Measurements from ENCODE around the gene SLC25A45.

The SLC25A45 gene

DNA sequence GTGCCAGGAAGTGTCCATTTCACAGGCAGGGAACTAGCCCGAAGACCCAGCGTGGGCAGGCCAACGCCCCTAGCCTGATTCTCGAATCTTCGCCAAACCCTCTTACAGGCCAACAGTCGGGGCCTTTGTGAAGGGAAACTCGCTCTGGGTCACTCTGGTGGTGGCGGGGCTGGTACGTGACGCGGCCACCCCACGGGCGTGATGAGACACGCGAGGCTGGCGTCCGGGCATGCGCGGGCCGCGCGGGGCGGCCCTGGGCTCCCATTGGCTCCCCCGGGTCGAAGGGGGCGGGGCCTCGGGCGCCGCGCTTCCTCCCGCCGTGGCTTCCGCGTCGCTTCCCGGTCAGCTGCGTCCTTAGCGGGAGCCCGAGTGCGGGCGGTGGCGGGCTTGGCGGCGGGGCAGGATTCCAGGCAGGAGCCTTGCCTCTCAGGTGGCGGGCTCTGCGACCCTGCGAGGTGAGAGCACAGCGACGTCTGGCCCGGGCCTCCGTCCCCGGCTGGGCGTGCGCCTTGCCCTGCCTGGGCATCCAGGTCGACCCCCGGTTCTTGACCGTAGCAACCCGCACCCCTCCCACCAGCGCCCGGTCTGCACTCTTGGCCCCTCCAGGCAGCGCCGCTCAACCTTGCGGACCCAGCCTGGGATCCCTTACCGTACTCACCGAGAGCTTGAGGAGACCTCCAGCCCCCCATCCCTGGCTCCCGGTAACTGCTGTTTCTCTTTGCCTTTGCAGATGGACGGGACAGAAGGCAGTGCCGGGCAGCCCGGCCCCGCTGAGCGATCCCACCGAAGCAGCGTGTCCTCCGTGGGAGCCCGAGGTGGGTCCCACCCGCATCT is 4.1 kb upstream of the SLC25A45 start, which contains the start of gene FRMD8:
FRMD8 (plus strand) TSS at position 331 of the 834 bp plus-strand sequence; CDS start at position 731, 400 bp downstream.
- TF ChIP-seq, protein P1, sequence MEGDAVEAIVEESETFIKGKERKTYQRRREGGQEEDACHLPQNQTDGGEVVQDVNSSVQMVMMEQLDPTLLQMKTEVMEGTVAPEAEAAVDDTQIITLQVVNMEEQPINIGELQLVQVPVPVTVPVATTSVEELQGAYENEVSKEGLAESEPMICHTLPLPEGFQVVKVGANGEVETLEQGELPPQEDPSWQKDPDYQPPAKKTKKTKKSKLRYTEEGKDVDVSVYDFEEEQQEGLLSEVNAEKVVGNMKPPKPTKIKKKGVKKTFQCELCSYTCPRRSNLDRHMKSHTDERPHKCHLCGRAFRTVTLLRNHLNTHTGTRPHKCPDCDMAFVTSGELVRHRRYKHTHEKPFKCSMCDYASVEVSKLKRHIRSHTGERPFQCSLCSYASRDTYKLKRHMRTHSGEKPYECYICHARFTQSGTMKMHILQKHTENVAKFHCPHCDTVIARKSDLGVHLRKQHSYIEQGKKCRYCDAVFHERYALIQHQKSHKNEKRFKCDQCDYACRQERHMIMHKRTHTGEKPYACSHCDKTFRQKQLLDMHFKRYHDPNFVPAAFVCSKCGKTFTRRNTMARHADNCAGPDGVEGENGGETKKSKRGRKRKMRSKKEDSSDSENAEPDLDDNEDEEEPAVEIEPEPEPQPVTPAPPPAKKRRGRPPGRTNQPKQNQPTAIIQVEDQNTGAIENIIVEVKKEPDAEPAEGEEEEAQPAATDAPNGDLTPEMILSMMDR (conservative IDR thresholded peaks at IDR 0.05; ENCODE audit: low read depth) = no peak
- DNase-seq (ENCODE audit: low spot score) = peak; percentile 88
- POLR2A ChIA-PET (ENCODE audit: low non-redundant PET) = no interaction called here
- CTCF ChIA-PET = interaction anchor here (0.6 to 1.0 kb wide), 3 partner anchors 8 to 82 kb away, joined by 3 to 5 read pairs (median 4); no protein-coding TSS in a partner anchor
- H3K27ac ChIP-seq = peak within 1 kb of the TSS; percentile 100

GRCh38 chr11:65384301-65384889 is 1.9 kb upstream of the SLC25A45 start:
- ChIA-PET POLR2A (ENCODE audit: low non-redundant PET) (no interaction called here), CTCF (no interaction called here)
- TF ChIP-seq, protein P1 (conservative IDR thresholded peaks at IDR 0.05; ENCODE audit: low read depth) = no peak
- DNase-seq (ENCODE audit: low spot score) = no peak
- peak overlapping the region; percentile 100 for H3K27ac ChIP-seq

DNA sequence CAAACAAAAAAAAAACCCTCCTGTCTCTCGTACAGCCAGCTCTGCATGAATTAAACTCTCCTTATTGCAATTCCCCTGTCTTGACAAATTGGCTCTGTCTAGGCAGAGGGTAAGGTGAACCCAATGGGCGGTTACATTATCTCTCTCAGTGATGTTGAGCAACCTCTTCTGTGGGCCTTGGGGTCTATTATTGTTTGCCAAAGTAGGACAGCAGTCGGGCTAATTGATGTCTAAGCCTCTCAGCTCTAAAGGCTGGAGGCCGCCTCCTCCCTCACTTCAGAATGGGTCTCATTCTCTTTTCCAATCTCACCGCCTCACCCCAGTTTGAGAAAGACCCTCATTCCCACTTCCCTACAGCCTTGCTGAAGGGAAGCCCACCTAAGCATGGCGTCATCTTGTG is 1.3 kb upstream of the SLC25A45 start:
- no peak for DNase-seq (ENCODE audit: low spot score)
- ChIA-PET POLR2A (ENCODE audit: low non-redundant PET) (no interaction called here), CTCF (interaction anchor here (2.4 kb wide), 1 partner anchor 33 kb away, joined by 9 read pairs; no protein-coding TSS in a partner anchor)
- H3K27ac ChIP-seq = peak overlapping the region; percentile 100
- TF ChIP-seq, protein P1 (conservative IDR thresholded peaks at IDR 0.05; ENCODE audit: low read depth) = no peak

DNA sequence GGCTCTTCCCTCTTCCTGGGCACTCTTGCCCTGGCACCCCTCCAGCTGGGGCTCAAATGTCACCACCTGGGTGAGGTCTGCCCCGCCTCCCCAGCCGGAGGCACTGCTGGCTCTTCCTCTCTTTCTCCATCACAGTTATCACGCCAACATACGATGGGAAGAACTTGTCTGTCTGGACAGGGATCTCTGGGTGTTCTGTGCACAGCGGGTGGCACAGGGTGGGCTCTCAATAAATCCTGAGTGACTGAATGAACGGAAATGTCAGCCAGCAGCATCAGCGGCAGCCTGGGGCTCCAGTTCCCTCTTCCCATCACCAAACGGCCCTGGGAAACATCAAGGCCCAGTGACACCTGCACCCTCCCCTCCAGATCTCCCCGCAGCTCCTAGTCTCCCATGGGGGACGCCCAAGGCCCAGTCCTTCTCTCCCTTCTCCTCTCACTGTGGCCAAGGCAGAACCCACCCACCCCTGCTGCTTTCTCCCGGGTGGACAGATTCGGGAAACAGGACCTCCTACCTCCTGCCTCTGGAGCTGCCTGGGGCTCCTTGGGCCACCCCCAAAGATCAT is 440 bp upstream of the SLC25A45 start:
- ChIA-PET POLR2A (ENCODE audit: low non-redundant PET) (interaction anchor here (0.6 kb wide), 1 partner anchor 27 kb away, joined by 3 read pairs; no protein-coding TSS in a partner anchor), CTCF (interaction anchor here (0.6 to 2.4 kb wide), 3 partner anchors 34 to 376 kb away, joined by 3 to 9 read pairs (median 4); no protein-coding TSS in a partner anchor)
- TF ChIP-seq, protein P1 (conservative IDR thresholded peaks at IDR 0.05; ENCODE audit: low read depth) = no peak
- DNase-seq (ENCODE audit: low spot score) = peak; percentile 63
- peak overlapping the region; percentile 100 for H3K27ac ChIP-seq

- CTCF ChIA-PET = interaction anchor here (0.6 to 2.4 kb wide), 3 partner anchors 35 to 167 kb away, joined by 3 to 9 read pairs (median 4); no protein-coding TSS in a partner anchor
- peak; percentile 66 for DNase-seq (ENCODE audit: low spot score)
- peak overlapping the region; percentile 100 for H3K27ac ChIP-seq
- TF ChIP-seq, protein P1 (conservative IDR thresholded peaks at IDR 0.05; ENCODE audit: low read depth) = no peak
- POLR2A ChIA-PET (ENCODE audit: low non-redundant PET) = interaction anchor here (0.5 to 1.2 kb wide), 4 partner anchors 42 to 398 kb away, joined by 3 to 18 read pairs (median 6); partner anchors contain the start of genes FAU, MRPL49 and NEAT1
These were observed 772 bp downstream of the SLC25A45 start for GRCh38 chr11:65381716-65382032.
